ENCODE data around the gene GALNT18. TPM values are rescaled to one million over a fixed set of nuclear protein-coding genes. Genes with fewer than 3 reads are reported as not detected.

GALNT18 gene
- total and polyA plus RNA-seq, 7 donors = 4.6 to 32.4 (median 8.3) TPM

DNA sequence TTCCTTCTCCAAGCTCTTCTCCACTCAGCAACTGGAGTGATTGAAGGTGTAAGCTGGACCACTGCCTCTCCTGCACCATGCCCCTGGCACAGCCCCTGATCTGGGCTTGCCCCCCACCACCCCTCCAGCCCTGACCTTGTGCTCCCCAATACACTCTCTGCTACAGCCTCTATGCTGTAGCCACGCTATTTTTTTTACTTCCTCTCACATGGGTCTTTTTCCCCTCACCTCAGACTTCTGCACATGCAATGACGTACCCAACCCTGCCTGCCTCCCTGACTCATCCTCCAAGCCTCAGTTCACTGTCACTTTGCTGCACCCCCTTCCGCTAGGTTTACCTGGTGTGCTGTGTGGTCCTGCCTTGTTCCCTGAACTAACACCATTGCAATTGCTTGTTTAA lies 277.8 kb downstream of the GALNT18 start:
- Histone ChIP-seq H3K27ac (no peak overlapping the region), H3K4me1 (peaks cover 5% of the 10 kb centered on the region), H3K9me3 (no peaks in the 10 kb centered on the region), H3K36me3 (ENCODE audit: insufficient read depth in 1 of 2, low read depth in 1 of 2) (no peaks in the 10 kb centered on the region), H3K27me3 (ENCODE audit: insufficient read depth in 3 of 3, low read length in 2 of 3) (no peaks in the 10 kb centered on the region), H3K4me3 (no peak overlapping the region)
- ATAC-seq = no peak
- DNase-seq = no peak
- intact Hi-C loops (cut with DNase I) = no loop called here
- TF ChIP-seq, protein P1, sequence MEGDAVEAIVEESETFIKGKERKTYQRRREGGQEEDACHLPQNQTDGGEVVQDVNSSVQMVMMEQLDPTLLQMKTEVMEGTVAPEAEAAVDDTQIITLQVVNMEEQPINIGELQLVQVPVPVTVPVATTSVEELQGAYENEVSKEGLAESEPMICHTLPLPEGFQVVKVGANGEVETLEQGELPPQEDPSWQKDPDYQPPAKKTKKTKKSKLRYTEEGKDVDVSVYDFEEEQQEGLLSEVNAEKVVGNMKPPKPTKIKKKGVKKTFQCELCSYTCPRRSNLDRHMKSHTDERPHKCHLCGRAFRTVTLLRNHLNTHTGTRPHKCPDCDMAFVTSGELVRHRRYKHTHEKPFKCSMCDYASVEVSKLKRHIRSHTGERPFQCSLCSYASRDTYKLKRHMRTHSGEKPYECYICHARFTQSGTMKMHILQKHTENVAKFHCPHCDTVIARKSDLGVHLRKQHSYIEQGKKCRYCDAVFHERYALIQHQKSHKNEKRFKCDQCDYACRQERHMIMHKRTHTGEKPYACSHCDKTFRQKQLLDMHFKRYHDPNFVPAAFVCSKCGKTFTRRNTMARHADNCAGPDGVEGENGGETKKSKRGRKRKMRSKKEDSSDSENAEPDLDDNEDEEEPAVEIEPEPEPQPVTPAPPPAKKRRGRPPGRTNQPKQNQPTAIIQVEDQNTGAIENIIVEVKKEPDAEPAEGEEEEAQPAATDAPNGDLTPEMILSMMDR (IDR thresholded peaks at IDR 0.05) = no peak
- WGBS, 3 donors = 90 to 97% (median 96%) methylated on average over 3 of the region's 3 CpGs

DNA sequence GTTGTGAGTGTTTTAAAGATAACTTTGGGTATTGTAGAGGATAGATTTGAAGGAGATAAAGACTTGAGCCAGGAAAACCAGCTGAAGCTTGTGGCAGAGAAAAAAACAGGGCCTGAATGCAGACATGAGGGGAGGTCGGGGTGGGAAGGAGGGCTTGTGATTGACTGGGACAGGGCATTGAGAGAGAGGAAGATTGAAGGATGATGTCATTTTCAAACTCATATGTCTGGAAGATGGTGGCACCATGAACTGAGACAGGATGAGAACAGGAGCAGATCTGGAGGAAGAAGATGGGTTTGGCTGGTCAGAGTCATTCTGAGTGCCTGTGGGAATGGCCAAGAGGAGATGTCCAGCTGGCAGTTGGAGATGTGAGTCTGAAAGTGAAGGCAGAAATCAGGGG lies 283.5 kb downstream of the GALNT18 start:
- Histone ChIP-seq H3K27me3 (ENCODE audit: insufficient read depth in 3 of 3, low read length in 2 of 3) (no peaks in the 10 kb centered on the region), H3K36me3 (ENCODE audit: insufficient read depth in 1 of 2, low read depth in 1 of 2) (no peaks in the 10 kb centered on the region), H3K27ac (no peak overlapping the region), H3K4me3 (no peak overlapping the region), H3K9me3 (no peaks in the 10 kb centered on the region), H3K4me1 (no peaks in the 10 kb centered on the region)
- ATAC-seq (no peak), DNase-seq (no peak)
- TF ChIP-seq, protein P1 (IDR thresholded peaks at IDR 0.05) = no peak
- intact Hi-C loops (cut with DNase I) = no loop called here
- WGBS, 3 donors = 88 to 95% (median 93%) methylated on average over 1 of the region's 1 CpG

DNA sequence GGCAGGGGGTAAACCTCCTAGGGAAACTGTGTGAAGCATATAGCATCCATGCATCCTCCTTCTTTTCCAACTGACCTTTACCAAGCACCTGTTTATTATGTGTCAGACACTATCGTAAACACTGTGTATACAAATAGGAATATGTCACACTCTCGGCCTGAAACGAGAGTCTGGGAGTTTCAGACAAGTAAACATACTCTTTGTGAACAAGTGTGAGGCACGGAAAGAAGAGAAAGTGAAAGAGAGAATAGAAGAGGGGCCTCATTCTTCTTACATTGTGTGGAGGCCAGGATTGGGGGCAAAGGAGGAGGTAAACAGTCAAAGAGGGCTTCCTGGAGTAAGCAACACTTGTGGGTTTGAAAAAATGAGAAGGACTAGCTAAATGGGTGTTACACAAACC lies 285.1 kb downstream of the GALNT18 start:
- TF ChIP-seq, protein P1 (IDR thresholded peaks at IDR 0.05) = no peak
- Histone ChIP-seq H3K27ac (no peak overlapping the region), H3K9me3 (no peaks in the 10 kb centered on the region), H3K4me1 (no peaks in the 10 kb centered on the region), H3K4me3 (no peak overlapping the region), H3K36me3 (ENCODE audit: insufficient read depth in 1 of 2, low read depth in 1 of 2) (no peaks in the 10 kb centered on the region), H3K27me3 (ENCODE audit: insufficient read depth in 3 of 3, low read length in 2 of 3) (no peaks in the 10 kb centered on the region)
- WGBS, 3 donors = 90% methylated on average over 4 of the region's 4 CpGs
- DNase-seq = no peak
- intact Hi-C loops (cut with DNase I) = no loop called here
- no peak for ATAC-seq

DNA sequence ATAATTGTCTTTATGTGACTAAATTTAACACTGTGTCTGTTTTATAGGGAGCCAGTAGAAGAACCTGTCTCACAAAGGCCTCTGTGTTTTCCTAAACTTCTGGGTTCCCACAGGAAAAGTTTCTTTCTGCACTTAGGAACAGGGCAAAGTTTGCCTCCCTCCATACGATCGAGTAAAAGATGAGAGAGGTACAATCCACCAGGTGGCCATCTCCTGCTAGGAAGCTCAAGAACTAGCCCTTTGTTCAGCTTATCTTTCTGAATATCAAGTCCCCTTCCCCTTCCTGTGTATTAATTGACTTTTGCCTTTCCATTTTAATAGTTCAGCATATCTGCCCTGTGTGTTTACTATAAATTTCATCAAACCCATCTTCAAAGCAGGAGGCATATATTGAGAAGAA lies 286.8 kb downstream of the GALNT18 start:
- H3K27me3 ChIP-seq (ENCODE audit: insufficient read depth in 3 of 3, low read length in 2 of 3) = no peaks in the 10 kb centered on the region

DNA sequence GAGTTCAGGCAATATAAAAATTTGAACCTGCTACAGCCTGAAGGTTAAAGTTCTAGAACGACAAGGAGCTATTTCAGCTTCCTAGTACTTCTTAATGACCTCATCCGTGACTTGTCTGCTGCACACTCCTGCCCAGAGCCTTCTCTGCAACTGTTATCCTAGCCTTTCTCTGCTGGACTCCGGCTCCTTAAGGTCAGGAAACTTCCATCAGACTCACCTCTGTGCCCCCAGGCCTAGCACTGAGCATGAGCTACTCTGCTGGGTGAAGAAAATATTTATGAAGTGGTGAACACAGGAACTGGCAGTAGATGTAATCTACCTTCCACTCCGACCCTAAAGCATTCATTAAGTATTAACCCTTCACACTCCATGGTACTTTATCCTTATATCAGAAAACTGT lies 287.2 kb downstream of the GALNT18 start:
- WGBS, 3 donors = 64 to 82% (median 70%) methylated on average over 4 of the region's 4 CpGs
- Histone ChIP-seq H3K36me3 (ENCODE audit: insufficient read depth in 1 of 2, low read depth in 1 of 2) (peaks cover 0 to 8% of the 10 kb centered on the region in 2 donors), H3K27me3 (ENCODE audit: insufficient read depth in 3 of 3, low read length in 2 of 3) (no peaks in the 10 kb centered on the region), H3K4me1 (no peaks in the 10 kb centered on the region), H3K27ac (no peak overlapping the region), H3K9me3 (no peaks in the 10 kb centered on the region), H3K4me3 (no peak overlapping the region)
- TF ChIP-seq, protein P1 (IDR thresholded peaks at IDR 0.05) = no peak
- DNase-seq (no peak), ATAC-seq (no peak)
- intact Hi-C loops (cut with DNase I) = no loop called here

More for the DNA sequence above, 286.8 kb downstream of the GALNT18 start:
- TF ChIP-seq, protein P1 (IDR thresholded peaks at IDR 0.05) = no peak
- intact Hi-C loops (cut with DNase I) = no loop called here
- ATAC-seq (no peak), DNase-seq (no peak)
- WGBS, 3 donors = 80 to 92% (median 88%) methylated on average over 2 of the region's 2 CpGs
- Histone ChIP-seq H3K4me3 (no peak overlapping the region), H3K36me3 (ENCODE audit: insufficient read depth in 1 of 2, low read depth in 1 of 2) (peaks cover 0 to 6% of the 10 kb centered on the region in 2 donors), H3K4me1 (no peaks in the 10 kb centered on the region), H3K9me3 (no peaks in the 10 kb centered on the region), H3K27ac (no peak overlapping the region)
